PFSK-1 (cell line): ENCODE data around the gene HTRA3.

Source experiments
- FOXP2 ChIP-seq: optimal IDR thresholded peaks from 2 replicates; pipeline ENCODE3; 2011; ENCODE audit warnings: borderline replicate concordance, control low read depth, inconsistent platforms; ENCODE audit not compliant: insufficient read depth; ENCODE audit errors: extremely low read length, extremely low read depth
- POLR2AphosphoS5 ChIP-seq: IDR thresholded peaks from 2 replicates; pipeline ENCODE4 v1.6.1; 2012; ENCODE audit warnings: low read depth, mild to moderate bottlenecking, control low read depth, low read length, moderate library complexity
- SIN3A ChIP-seq: IDR thresholded peaks from 2 replicates; pipeline ENCODE4 v1.6.1; 2012; ENCODE audit warnings: mild to moderate bottlenecking, low read length, moderate library complexity, borderline replicate concordance; ENCODE audit not compliant: insufficient read depth
- TAF1 ChIP-seq: IDR thresholded peaks from 2 replicates; pipeline ENCODE4 v1.6.1; 2012; ENCODE audit warnings: low read length, control low read depth, borderline replicate concordance; ENCODE audit not compliant: insufficient read depth
- TF ChIP-seq, protein P1 (sequence below), 2 experiments: IDR thresholded peaks; 2 replicates each; pipeline versions ENCODE4 v1.6.1 to v1.8.0; 2011 to 2012; ENCODE audit warnings: low read depth in 2 of 2, low read length in 2 of 2, control low read depth in 1 of 2, inconsistent platforms in 1 of 2, mild to moderate bottlenecking in 1 of 2, moderate library complexity in 1 of 2; ENCODE audit not compliant: insufficient read depth in 1 of 2

HTRA3 gene

DNA sequence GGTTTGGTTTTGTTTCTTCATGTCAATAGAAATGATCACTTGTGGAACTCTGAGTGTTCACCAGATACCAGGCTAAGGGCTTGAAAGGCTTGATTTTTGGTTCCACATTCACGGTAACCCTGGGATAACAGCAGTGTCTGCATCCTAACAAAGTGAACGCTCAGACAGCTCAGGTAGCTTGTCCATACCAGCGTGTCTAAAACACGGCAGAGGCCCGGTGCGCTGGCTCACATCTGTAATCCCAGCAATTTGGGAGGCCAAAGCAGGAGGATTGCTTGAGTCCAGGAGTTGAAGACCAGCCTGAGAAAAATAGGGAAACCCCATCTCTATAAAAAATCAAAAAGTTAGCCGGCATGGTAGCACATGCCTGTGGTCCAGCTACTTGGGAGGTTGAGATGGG lies 49.0 kb downstream of the HTRA3 start:
- TF ChIP-seq POLR2AphosphoS5 (no peak), FOXP2 (no peak), SIN3A (no peak), TAF1 (no peak)
- TF ChIP-seq, protein P1, sequence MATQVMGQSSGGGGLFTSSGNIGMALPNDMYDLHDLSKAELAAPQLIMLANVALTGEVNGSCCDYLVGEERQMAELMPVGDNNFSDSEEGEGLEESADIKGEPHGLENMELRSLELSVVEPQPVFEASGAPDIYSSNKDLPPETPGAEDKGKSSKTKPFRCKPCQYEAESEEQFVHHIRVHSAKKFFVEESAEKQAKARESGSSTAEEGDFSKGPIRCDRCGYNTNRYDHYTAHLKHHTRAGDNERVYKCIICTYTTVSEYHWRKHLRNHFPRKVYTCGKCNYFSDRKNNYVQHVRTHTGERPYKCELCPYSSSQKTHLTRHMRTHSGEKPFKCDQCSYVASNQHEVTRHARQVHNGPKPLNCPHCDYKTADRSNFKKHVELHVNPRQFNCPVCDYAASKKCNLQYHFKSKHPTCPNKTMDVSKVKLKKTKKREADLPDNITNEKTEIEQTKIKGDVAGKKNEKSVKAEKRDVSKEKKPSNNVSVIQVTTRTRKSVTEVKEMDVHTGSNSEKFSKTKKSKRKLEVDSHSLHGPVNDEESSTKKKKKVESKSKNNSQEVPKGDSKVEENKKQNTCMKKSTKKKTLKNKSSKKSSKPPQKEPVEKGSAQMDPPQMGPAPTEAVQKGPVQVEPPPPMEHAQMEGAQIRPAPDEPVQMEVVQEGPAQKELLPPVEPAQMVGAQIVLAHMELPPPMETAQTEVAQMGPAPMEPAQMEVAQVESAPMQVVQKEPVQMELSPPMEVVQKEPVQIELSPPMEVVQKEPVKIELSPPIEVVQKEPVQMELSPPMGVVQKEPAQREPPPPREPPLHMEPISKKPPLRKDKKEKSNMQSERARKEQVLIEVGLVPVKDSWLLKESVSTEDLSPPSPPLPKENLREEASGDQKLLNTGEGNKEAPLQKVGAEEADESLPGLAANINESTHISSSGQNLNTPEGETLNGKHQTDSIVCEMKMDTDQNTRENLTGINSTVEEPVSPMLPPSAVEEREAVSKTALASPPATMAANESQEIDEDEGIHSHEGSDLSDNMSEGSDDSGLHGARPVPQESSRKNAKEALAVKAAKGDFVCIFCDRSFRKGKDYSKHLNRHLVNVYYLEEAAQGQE (IDR thresholded peaks at IDR 0.05; ENCODE audit: insufficient read depth in 1 of 2, low read depth in 2 of 2, low read length in 2 of 2): no peak

GRCh38 chr4:8319061-8319460 lies 49.5 kb downstream of the HTRA3 start:
- TF ChIP-seq FOXP2 (no peak), SIN3A (no peak), POLR2AphosphoS5 (no peak), TAF1 (no peak)
- TF ChIP-seq, protein P1 (IDR thresholded peaks at IDR 0.05; ENCODE audit: insufficient read depth in 1 of 2, low read depth in 2 of 2, low read length in 2 of 2): no peak

GRCh38 chr4:8319731-8320385 lies 50.3 kb downstream of the HTRA3 start:
- no peak for TF ChIP-seq FOXP2

DNA sequence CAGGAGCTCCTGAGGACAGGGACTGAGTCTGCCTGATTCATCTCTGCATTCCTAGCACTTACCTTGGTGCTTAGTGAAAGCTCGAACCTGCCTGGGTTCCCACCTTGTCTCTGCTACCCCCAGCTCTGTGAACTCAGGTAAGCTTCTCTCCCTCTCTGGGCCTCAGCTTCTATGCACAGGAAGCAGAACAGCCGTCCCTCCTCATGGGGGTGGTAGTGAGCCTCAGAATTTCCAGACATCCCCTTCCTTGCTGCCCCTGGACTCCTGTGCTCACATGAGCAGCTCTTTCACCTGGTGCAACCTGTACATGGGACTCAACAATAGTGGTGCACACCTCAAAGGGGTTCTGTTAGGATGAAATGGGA lies 50.8 kb downstream of the HTRA3 start:
- TF ChIP-seq POLR2AphosphoS5 (no peak), TAF1 (no peak), SIN3A (no peak), FOXP2 (no peak)
- TF ChIP-seq, protein P1 (IDR thresholded peaks at IDR 0.05; ENCODE audit: insufficient read depth in 1 of 2, low read depth in 2 of 2, low read length in 2 of 2): no peak

GRCh38 chr4:8321220-8321619 lies 51.7 kb downstream of the HTRA3 start:
- TF ChIP-seq POLR2AphosphoS5 (no peak), TAF1 (no peak), SIN3A (no peak), FOXP2 (no peak)
- TF ChIP-seq, protein P1 (IDR thresholded peaks at IDR 0.05; ENCODE audit: insufficient read depth in 1 of 2, low read depth in 2 of 2, low read length in 2 of 2): no peak
